ENCODE data around the gene STYK1. TPM values are rescaled to one million over a fixed set of nuclear protein-coding genes. Genes with fewer than 3 reads are reported as not detected.

Gene STYK1
- total RNA-seq, 1 donor from 2014 or later: 0.15 TPM

DNA sequence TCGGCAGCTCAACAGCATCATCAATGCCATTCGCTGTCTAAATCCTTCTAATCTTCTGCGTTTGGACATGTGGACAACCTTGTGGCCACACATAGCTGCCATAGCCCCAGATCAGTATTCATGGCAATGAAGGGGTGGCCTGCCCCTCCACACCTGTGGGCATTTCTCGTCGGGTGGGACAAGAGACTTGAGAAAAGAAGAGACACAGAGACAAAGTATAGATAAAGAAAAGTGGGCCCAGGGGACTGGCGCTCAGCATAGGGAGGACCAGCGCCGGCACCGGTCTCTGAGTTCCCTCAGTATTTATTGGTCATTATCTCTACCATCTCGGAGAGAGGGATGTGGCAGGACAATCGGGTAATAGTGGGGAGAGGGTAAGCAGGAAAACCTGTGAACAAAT lies 102.7 kb downstream of the STYK1 start:
- no peak for DNase-seq (ENCODE audit: low spot score)
- H3K4me1 Mint-ChIP-seq: peaks cover 16% of the 10 kb centered on the region
- no peaks in the 10 kb centered on the region for H3K36me3 Mint-ChIP-seq
- Histone ChIP-seq H3F3A (ENCODE audit: low read depth) (no peaks in the 10 kb centered on the region), H3K79me2 (ENCODE audit: low read depth) (no peaks in the 10 kb centered on the region), H3K4me3 (no peak overlapping the region), H3K4me2 (no peak overlapping the region), H3K4me1 (no peaks in the 10 kb centered on the region), H3K27me3 (no peaks in the 10 kb centered on the region), H3K36me3 (no peaks in the 10 kb centered on the region), H3K9me3 (ENCODE audit: low read depth) (no peaks in the 10 kb centered on the region), H3K9ac (no peak overlapping the region), H2AFZ (replicated peaks) (no peak overlapping the region), H3K27ac (no peak overlapping the region), H4K20me1 (ENCODE audit: low read depth) (no peaks in the 10 kb centered on the region)
- no peak overlapping the region for H3K4me3 Mint-ChIP-seq
- peaks cover 4% of the 10 kb centered on the region for H3K27me3 Mint-ChIP-seq (ENCODE audit: insufficient read depth, low read depth)
- no peak for TF ChIP-seq EZH2 (IDR thresholded peaks at IDR 0.05)
- H3K27ac Mint-ChIP-seq: no peak overlapping the region
- peaks cover 8% of the 10 kb centered on the region for H3K9me3 Mint-ChIP-seq

Other genes starting within 250 kb of the STYK1 start
- not detected in 2 replicates for gene KLRC2, start 238.0 kb downstream of the STYK1 start, total RNA-seq (ENCODE audit: low replicate concordance)
- gene KLRC1, start 220.7 kb downstream of the STYK1 start, total RNA-seq (ENCODE audit: low replicate concordance): not detected in 2 replicates
- gene EIF2S3B, start 168.2 kb downstream of the STYK1 start, total RNA-seq (ENCODE audit: low replicate concordance): 1.4 and 1.8 TPM in 2 replicates
- gene MAGOHB, start 60.4 kb downstream of the STYK1 start, total RNA-seq (ENCODE audit: low replicate concordance): 37.4 and 53.5 TPM in 2 replicates
- gene YBX3, start 49.3 kb upstream of the STYK1 start, total RNA-seq (ENCODE audit: low replicate concordance): 78.9 and 123 TPM in 2 replicates
- not detected in 2 replicates for gene TAS2R7, start 128.6 kb upstream of the STYK1 start, total RNA-seq (ENCODE audit: low replicate concordance)
- gene TAS2R8, start 133.2 kb upstream of the STYK1 start, total RNA-seq (ENCODE audit: low replicate concordance): 0.22 TPM in 1 of 2 replicates, not detected in the other
- not detected in 2 replicates for gene TAS2R9, start 136.1 kb upstream of the STYK1 start, total RNA-seq (ENCODE audit: low replicate concordance)
- 0.87 and 1.4 TPM in 2 replicates for gene TAS2R10, start 152.3 kb upstream of the STYK1 start, total RNA-seq (ENCODE audit: low replicate concordance)
- gene PRR4, start 175.4 kb upstream of the STYK1 start, total RNA-seq (ENCODE audit: low replicate concordance): 0.69 and 2.6 TPM in 2 replicates
- 24.1 and 30.3 TPM in 2 replicates for gene PRH1, start 210.2 kb upstream of the STYK1 start, total RNA-seq (ENCODE audit: low replicate concordance)
- 2.0 and 2.4 TPM in 2 replicates for gene TAS2R13, start 235.5 kb upstream of the STYK1 start, total RNA-seq (ENCODE audit: low replicate concordance)